ENCODE data around the gene LMOD3. TPM values are rescaled to one million over a fixed set of nuclear protein-coding genes. Genes with fewer than 3 reads are reported as not detected.

Gene LMOD3
- total RNA-seq, 1 donor from 2014 or later: not detected

GRCh38 chr3:69087030-69087791, 35.2 kb downstream of the LMOD3 start:
- H2AFZ ChIP-seq (replicated peaks): no peak overlapping the region
- Mint-ChIP-seq H3K27ac (no peak overlapping the region), H3K4me1 (peaks cover 53% of the 10 kb centered on the region), H3K9me3 (no peaks in the 10 kb centered on the region), H3K27me3 (ENCODE audit: insufficient read depth, low read depth) (peaks cover 2% of the 10 kb centered on the region), H3K4me3 (no peak overlapping the region), H3K36me3 (peaks cover 2% of the 10 kb centered on the region)
- H3K4me3 ChIP-seq: no peak overlapping the region
- no peak overlapping the region for H3K9ac ChIP-seq
- H4K20me1 ChIP-seq (ENCODE audit: low read depth): no peaks in the 10 kb centered on the region
- DNase-seq (ENCODE audit: low spot score): no peak
- TF ChIP-seq CTCF (IDR thresholded peaks at IDR 0.05): no peak
- no peak for TF ChIP-seq EZH2phosphoT487 (IDR thresholded peaks at IDR 0.05)
- TF ChIP-seq EZH2 (IDR thresholded peaks at IDR 0.05): no peak
- no peaks in the 10 kb centered on the region for H3K27me3 ChIP-seq
- H3K36me3 ChIP-seq: no peaks in the 10 kb centered on the region
- H3K4me1 ChIP-seq: peaks cover 22% of the 10 kb centered on the region
- H3K4me2 ChIP-seq: no peak overlapping the region
- H3K79me2 ChIP-seq (ENCODE audit: low read depth): peaks cover 23% of the 10 kb centered on the region
- H3F3A ChIP-seq (ENCODE audit: low read depth): peaks cover 6% of the 10 kb centered on the region
- no peaks in the 10 kb centered on the region for H3K9me3 ChIP-seq (ENCODE audit: low read depth)
- H3K27ac ChIP-seq: no peak overlapping the region

- no peaks in the 10 kb centered on the region for H4K20me1 ChIP-seq (ENCODE audit: low read depth)
- H3F3A ChIP-seq (ENCODE audit: low read depth): peaks cover 6% of the 10 kb centered on the region
- no peaks in the 10 kb centered on the region for H3K36me3 ChIP-seq
- TF ChIP-seq CTCF (IDR thresholded peaks at IDR 0.05) (no peak), EZH2 (IDR thresholded peaks at IDR 0.05) (no peak), EZH2phosphoT487 (IDR thresholded peaks at IDR 0.05) (no peak)
- no peaks in the 10 kb centered on the region for H3K9me3 Mint-ChIP-seq
- H3K79me2 ChIP-seq (ENCODE audit: low read depth): peaks cover 23% of the 10 kb centered on the region
- H3K4me2 ChIP-seq: peak overlapping the region; percentile 84
- H2AFZ ChIP-seq (replicated peaks): no peak overlapping the region
- H3K4me3 ChIP-seq: peak overlapping the region; percentile 84
- DNase-seq (ENCODE audit: low spot score): peak; percentile 13
- H3K27ac Mint-ChIP-seq: no peak overlapping the region
- peaks cover 5% of the 10 kb centered on the region for H3K27me3 Mint-ChIP-seq (ENCODE audit: insufficient read depth, low read depth)
- H3K27ac ChIP-seq: no peak overlapping the region
- peaks cover 57% of the 10 kb centered on the region for H3K4me1 Mint-ChIP-seq
- no peak overlapping the region for H3K9ac ChIP-seq
- H3K4me1 ChIP-seq: peaks cover 15% of the 10 kb centered on the region
- H3K27me3 ChIP-seq: no peaks in the 10 kb centered on the region
- H3K4me3 Mint-ChIP-seq: peak overlapping the region; percentile 94
- H3K9me3 ChIP-seq (ENCODE audit: low read depth): no peaks in the 10 kb centered on the region
- peaks cover 2% of the 10 kb centered on the region for H3K36me3 Mint-ChIP-seq
These were observed 36.3 kb downstream of the LMOD3 start for GRCh38 chr3:69085833-69086722.

- peak overlapping the region; percentile 84 for H3K4me3 ChIP-seq
- Mint-ChIP-seq H3K4me3 (peak overlapping the region; percentile 94), H3K27me3 (ENCODE audit: insufficient read depth, low read depth) (peaks cover 4% of the 10 kb centered on the region), H3K36me3 (no peaks in the 10 kb centered on the region), H3K9me3 (no peaks in the 10 kb centered on the region), H3K27ac (no peak overlapping the region), H3K4me1 (peaks cover 63% of the 10 kb centered on the region)
- H3K36me3 ChIP-seq: no peaks in the 10 kb centered on the region
- H3K27me3 ChIP-seq: no peaks in the 10 kb centered on the region
- H3K4me2 ChIP-seq: peak overlapping the region; percentile 84
- no peak overlapping the region for H3K27ac ChIP-seq
- DNase-seq (ENCODE audit: low spot score): peak; percentile 33
- TF ChIP-seq CTCF (IDR thresholded peaks at IDR 0.05) (no peak), EZH2 (IDR thresholded peaks at IDR 0.05) (no peak), EZH2phosphoT487 (IDR thresholded peaks at IDR 0.05) (no peak)
- H4K20me1 ChIP-seq (ENCODE audit: low read depth): no peaks in the 10 kb centered on the region
- H3F3A ChIP-seq (ENCODE audit: low read depth): peaks cover 6% of the 10 kb centered on the region
- peaks cover 19% of the 10 kb centered on the region for H3K79me2 ChIP-seq (ENCODE audit: low read depth)
- H2AFZ ChIP-seq (replicated peaks): peak overlapping the region; percentile 99
- H3K9me3 ChIP-seq (ENCODE audit: low read depth): no peaks in the 10 kb centered on the region
- H3K4me1 ChIP-seq: peaks cover 18% of the 10 kb centered on the region
- H3K9ac ChIP-seq: peak overlapping the region; percentile 31
These were observed 37.1 kb downstream of the LMOD3 start for GRCh38 chr3:69085168-69085832.
